Measurements from ENCODE around the gene FAM229A. TPM values are rescaled to one million over a fixed set of nuclear protein-coding genes. Genes with fewer than 3 reads are reported as not detected.

FAM229A gene
- total and polyA plus RNA-seq, 9 of the 15 experiments (the other 6 are each of a cell fraction or from before 2014, with no cell fraction given): 0.04 to 21.6 (median 7.4) TPM

- DNase-seq (ENCODE audit: extremely low read depth in 1 of 4, low spot score in 3 of 4) (peak in 1 of 4 experiments; percentile 52), ATAC-seq (no peak), FAIRE-seq (no peak)
- in situ Hi-C loops (cut with MboI) (no loop called here), intact Hi-C loops (cut with micrococcal nuclease) (loop anchor here (5.0 kb wide), 1 partner anchor 148 kb away; no protein-coding TSS in a partner anchor)
- H3K79me2 ChIP-seq (ENCODE audit: control insufficient read depth, insufficient read depth, low read length): peaks cover 12% of the 10 kb centered on the region; the same call in 2 of the 3 replicates
- H3K27ac ChIP-seq (ENCODE audit: extremely low read depth, low read depth, low read length): no peak overlapping the region
- H3K4me1 ChIP-seq (replicated peaks in 1 of 2; ENCODE audit: control insufficient read depth in 2 of 2, insufficient read depth in 2 of 2, low read length in 2 of 2): peaks cover 28 to 42% of the 10 kb centered on the region in 2 experiments
- BruUV-seq (replicated peaks): no TSS peak
- no peak overlapping the region for H3K4me3 ChIP-seq
- H2AFZ ChIP-seq (ENCODE audit: low read depth, low read length): no peak overlapping the region
- H3K4me2 ChIP-seq (ENCODE audit: insufficient read depth, low read length): no peak overlapping the region
- H3K36me3 ChIP-seq (ENCODE audit: control insufficient read depth, insufficient read depth, low read length): peaks cover 8% of the 10 kb centered on the region; the same call in 1 of the 3 replicates
- no peaks in the 10 kb centered on the region for H3K9me1 ChIP-seq (ENCODE audit: control insufficient read depth, insufficient read depth, low read length)
- CTCF ChIA-PET (ENCODE audit: low intra/inter-chr PET ratio): no interaction called here
- POLR2A ChIA-PET: interaction anchor here (0.6 to 3.8 kb wide), 5 partner anchors 9 to 22 kb away, joined by 4 to 36 read pairs (median 8); partner anchors contain the start of gene MARCKSL1
- H3K27me3 ChIP-seq (ENCODE audit: control insufficient read depth in 2 of 2, insufficient read depth in 2 of 2, low read length in 2 of 2): no peaks in the 10 kb centered on the region
- H3K9me3 ChIP-seq (replicated peaks; ENCODE audit: control insufficient read depth, insufficient read depth, low read depth, low read length): no peaks in the 10 kb centered on the region; the same call in 1 of the 2 replicates
- 41% methylated on average over 2 of the region's 2 CpGs for WGBS (ENCODE audit: insufficient coverage, low coverage, missing lambda C conversion rate)
- H3K9ac ChIP-seq (ENCODE audit: insufficient read depth in 1 of 2, low read depth in 2 of 2, low read length in 2 of 2): peak overlapping the region in 1 of 2 experiments; percentile 54; a peak in 2 of 4 replicates
- H4K20me1 ChIP-seq (replicated peaks; ENCODE audit: control insufficient read depth, insufficient read depth, low read length): 0 out of 2 replicates have a peak, but pooled peaks cover 6% of the 10 kb centered on the region
- TF ChIP-seq SMARCE1 (IDR thresholded peaks at IDR 0.05) (0 out of 2 replicates have a peak, but pooled peaks have one; percentile 23), ZNF23 (CRISPR knock-in tag; IDR thresholded peaks at IDR 0.05) (no peak), ESRRA (IDR thresholded peaks at IDR 0.05; ENCODE audit: borderline replicate concordance, low read depth) (peak; percentile 91), HDAC1 (IDR thresholded peaks at IDR 0.05) (peak in 1 of 2 experiments; percentile 84; a peak in 2 of 4 replicates), ZNF121 (CRISPR knock-in tag; conservative IDR thresholded peaks at IDR 0.05) (0 out of 2 replicates have a peak, but pooled peaks have one; percentile 8), JUND (IDR thresholded peaks at IDR 0.05; ENCODE audit: borderline replicate concordance, low read depth, low read length) (0 out of 2 replicates have a peak, but pooled peaks have one; percentile 13), JUND (tag; IDR thresholded peaks at IDR 0.05; ENCODE audit: borderline replicate concordance, low read depth, low read length) (no peak), KDM1A (IDR thresholded peaks at IDR 0.05) (peak; percentile 88 to 91), NR2C2 (CRISPR knock-in tag; IDR thresholded peaks at IDR 0.05) (no peak), NR2C2 (tag; IDR thresholded peaks at IDR 0.05) (peak; percentile 40; the same call in 1 of the 2 replicates), CTBP1 (IDR thresholded peaks at IDR 0.05; ENCODE audit: borderline replicate concordance) (peak; percentile 68), ZNF277 (CRISPR knock-in tag; IDR thresholded peaks at IDR 0.05; ENCODE audit: borderline replicate concordance) (no peak), TARDBP (IDR thresholded peaks at IDR 0.05) (no peak), ELK1 (CRISPR knock-in tag; IDR thresholded peaks at IDR 0.05) (no peak), ZNF212 (CRISPR knock-in tag; IDR thresholded peaks at IDR 0.05) (no peak), ARID1B (IDR thresholded peaks at IDR 0.05) (peak; percentile 30; the same call in 1 of the 2 replicates), CEBPB (tag; IDR thresholded peaks at IDR 0.05) (0 out of 2 replicates have a peak, but pooled peaks have one; percentile 17), CBFA2T3 (IDR thresholded peaks at IDR 0.05) (peak; percentile 38), SPI1 (IDR thresholded peaks at IDR 0.05; ENCODE audit: borderline replicate concordance, low read depth, low read length) (peak; percentile 80; the same call in 1 of the 2 replicates), NR2C1 (IDR thresholded peaks at IDR 0.05) (peak; percentile 43; the same call in 1 of the 2 replicates), NR2C1 (tag; IDR thresholded peaks at IDR 0.05) (peak; percentile 58), FOXK2 (conservative IDR thresholded peaks at IDR 0.05 in 1 of 2, IDR thresholded peaks at IDR 0.05 in 1 of 2; ENCODE audit: low read depth in 2 of 2) (peak; percentile 38 to 48; a peak in 3 of 4 replicates)
Measured at GRCh38 chr1:32353886-32354570, 8.3 kb downstream of the FAM229A start.

Measured in K562 (cell line).